ENCODE measurements around the gene USP35.

DNA sequence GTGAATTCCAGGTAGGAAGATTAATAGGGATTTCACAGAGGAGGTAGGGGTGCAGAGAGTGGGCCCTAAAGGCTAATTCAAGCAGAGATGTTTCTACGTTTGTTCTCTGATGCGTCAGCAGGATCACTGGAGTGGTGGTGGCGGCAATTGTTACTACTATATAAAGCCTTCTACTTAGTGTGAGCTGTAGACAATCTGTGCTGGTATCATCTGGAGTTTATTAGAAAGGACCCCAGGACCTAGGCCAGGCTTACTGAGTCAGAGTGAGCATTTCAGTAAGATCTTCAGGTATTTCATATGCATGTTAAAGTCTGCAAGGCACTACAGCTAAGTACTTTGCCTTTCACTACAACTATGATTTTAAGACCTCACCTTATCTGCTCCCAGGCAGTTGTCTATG lies 59.5 kb downstream of the USP35 start:
- TF ChIP-seq CTCF (conservative IDR thresholded peaks at IDR 0.05; ENCODE audit: low read length) (no peak), EZH2phosphoT487 (IDR thresholded peaks at IDR 0.05; ENCODE audit: borderline replicate concordance) (no peak)
